Measurements from ENCODE around the gene RPS6KA2.

- TF ChIP-seq, protein P1, sequence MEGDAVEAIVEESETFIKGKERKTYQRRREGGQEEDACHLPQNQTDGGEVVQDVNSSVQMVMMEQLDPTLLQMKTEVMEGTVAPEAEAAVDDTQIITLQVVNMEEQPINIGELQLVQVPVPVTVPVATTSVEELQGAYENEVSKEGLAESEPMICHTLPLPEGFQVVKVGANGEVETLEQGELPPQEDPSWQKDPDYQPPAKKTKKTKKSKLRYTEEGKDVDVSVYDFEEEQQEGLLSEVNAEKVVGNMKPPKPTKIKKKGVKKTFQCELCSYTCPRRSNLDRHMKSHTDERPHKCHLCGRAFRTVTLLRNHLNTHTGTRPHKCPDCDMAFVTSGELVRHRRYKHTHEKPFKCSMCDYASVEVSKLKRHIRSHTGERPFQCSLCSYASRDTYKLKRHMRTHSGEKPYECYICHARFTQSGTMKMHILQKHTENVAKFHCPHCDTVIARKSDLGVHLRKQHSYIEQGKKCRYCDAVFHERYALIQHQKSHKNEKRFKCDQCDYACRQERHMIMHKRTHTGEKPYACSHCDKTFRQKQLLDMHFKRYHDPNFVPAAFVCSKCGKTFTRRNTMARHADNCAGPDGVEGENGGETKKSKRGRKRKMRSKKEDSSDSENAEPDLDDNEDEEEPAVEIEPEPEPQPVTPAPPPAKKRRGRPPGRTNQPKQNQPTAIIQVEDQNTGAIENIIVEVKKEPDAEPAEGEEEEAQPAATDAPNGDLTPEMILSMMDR (conservative IDR thresholded peaks at IDR 0.05), result no peak
- TF ChIP-seq EZH2 (IDR thresholded peaks at IDR 0.05; ENCODE audit: low read depth), result no peak
Measured at GRCh38 chr6:166379103-166379586, 247.9 kb downstream of the RPS6KA2 start.
